K562 (cell line): Measurements from ENCODE around the gene HAND2. TPM values are rescaled to one million over a fixed set of nuclear protein-coding genes. Genes with fewer than 3 reads are reported as not detected.

Source experiments
- ATAC-seq: fragments of 200-7000 bp; cut with Tn5 transposase; 3 replicates; pipeline ENCODE4 v1.9.1; 2020; ENCODE audit warnings: moderate library complexity
- BruUV-seq: library from RNA; stranded (reverse); fragments of 400-500 nt; replicated peaks from 2 replicates; lab custom pipeline; 2021; lab: Mats Ljungman, UMichigan
- CTCF ChIA-PET: fragments of 300-600 bp; formaldehyde crosslinking; extraction: SDS; loops from one replicate; lab custom pipeline; 2021; ENCODE audit warnings: low intra/inter-chr PET ratio; lab: Yijun Ruan, JAX
- POLR2A ChIA-PET: fragments of 300-600, 350-650 bp; sonication (Branson Sonifier 250); formaldehyde crosslinking; extraction: SDS; loops from one replicate; lab custom pipeline; 2021; ENCODE audit warnings: antibody characterized with exemption, inconsistent platforms; lab: Yijun Ruan, JAX
- DNase-seq, 4 experiments: peaks; one replicate each; pipeline versions ENCODE4 v3.0.0 to v3.0.0-alpha.2; 2011 to 2018; ENCODE audit warnings: low spot score in 3 of 4, mixed read lengths in 3 of 4; ENCODE audit errors: extremely low read depth in 1 of 4
- FAIRE-seq: peaks from 2 replicates; lab custom pipeline; 2011; peaks lifted over from hg19 to GRCh38; lab: Jason Lieb, UNC
- H2AFZ ChIP-seq: 2 replicates; pipeline ENCODE4 v1.6.0; 2011; ENCODE audit warnings: low read depth, low read length, control low read depth, inconsistent platforms
- H3K27ac ChIP-seq: fragments of 200-600 bp; 3 replicates; pipeline ENCODE4 v1.8.0; 2011; ENCODE audit warnings: low read depth, mild to moderate bottlenecking, control low read depth, inconsistent platforms, low read length, moderate library complexity, mixed read lengths; ENCODE audit errors: extremely low read depth
- H3K27me3 ChIP-seq, 2 experiments: fragments of 300-600 bp in 1 of 2; 2 replicates in 1 of 2; 3 replicates in 1 of 2; pipeline versions ENCODE4 v1.6.0 to v1.8.0; 2011; ENCODE audit warnings: inconsistent platforms in 2 of 2, low read length in 2 of 2, mild to moderate bottlenecking in 1 of 2, mixed read lengths in 1 of 2, moderate library complexity in 1 of 2; ENCODE audit not compliant: control insufficient read depth in 2 of 2, insufficient read depth in 2 of 2
- H3K36me3 ChIP-seq: fragments of 300-600 bp; 3 replicates; pipeline ENCODE4 v1.8.0; 2011; ENCODE audit warnings: mild to moderate bottlenecking, low read length, inconsistent platforms; ENCODE audit not compliant: control insufficient read depth, insufficient read depth
- H3K4me1 ChIP-seq, 2 experiments: fragments of 200-600 bp in 1 of 2; replicated peaks in 1 of 2; 2 replicates in 1 of 2; 3 replicates in 1 of 2; pipeline versions ENCODE4 v1.5.1 to v1.8.0; 2011; ENCODE audit warnings: inconsistent platforms in 2 of 2, low read length in 2 of 2, mild to moderate bottlenecking in 1 of 2, mixed read lengths in 1 of 2, moderate library complexity in 1 of 2; ENCODE audit not compliant: control insufficient read depth in 2 of 2, insufficient read depth in 2 of 2
- H3K4me2 ChIP-seq: 2 replicates; pipeline ENCODE4 v1.6.1; 2011; ENCODE audit warnings: low read length, control low read depth, inconsistent platforms, mixed read lengths; ENCODE audit not compliant: insufficient read depth
- H3K4me3 ChIP-seq: fragments of 200-600 bp; sonication (generic), shearing (Covaris generic); 2 replicates; pipeline ENCODE4 v1.5.1; 2016; ENCODE audit warnings: control low read depth, inconsistent platforms
- H3K79me2 ChIP-seq: fragments of 200-600 bp; 3 replicates; pipeline ENCODE4 v1.8.0; 2011; ENCODE audit warnings: low read length, inconsistent platforms; ENCODE audit not compliant: control insufficient read depth, insufficient read depth
- H3K9ac ChIP-seq, 2 experiments: 2 replicates each; pipeline versions ENCODE4 v1.6.0 to v1.6.1; 2011; ENCODE audit warnings: low read depth in 2 of 2, low read length in 2 of 2, control low read depth in 1 of 2, inconsistent platforms in 1 of 2, mild to moderate bottlenecking in 1 of 2, mixed read lengths in 1 of 2; ENCODE audit not compliant: insufficient read depth in 1 of 2
- H3K9me1 ChIP-seq: one replicate; pipeline ENCODE4 v1.6.0; 2011; ENCODE audit warnings: inconsistent platforms, mild to moderate bottlenecking, low read length, moderate library complexity; ENCODE audit not compliant: control insufficient read depth, insufficient read depth
- H3K9me3 ChIP-seq: replicated peaks from 2 replicates; pipeline ENCODE4 v1.5.1; 2011; ENCODE audit warnings: low read depth, low read length, inconsistent platforms; ENCODE audit not compliant: control insufficient read depth, insufficient read depth
- H4K20me1 ChIP-seq: replicated peaks from 2 replicates; pipeline ENCODE4 v1.6.1; 2011; ENCODE audit warnings: low read length, inconsistent platforms, mixed read lengths; ENCODE audit not compliant: control insufficient read depth, insufficient read depth
- ETS2 ChIP-seq: IDR thresholded peaks from 2 replicates; pipeline ENCODE4 v1.6.1; 2016; ENCODE audit warnings: borderline replicate concordance, missing genetic modification characterization, mild to moderate bottlenecking, moderate library complexity, missing compliant biosample characterization; ENCODE audit not compliant: poor library complexity, severe bottlenecking
- JUN ChIP-seq, 2 experiments: sonication (generic) in 1 of 2; formaldehyde crosslinking in 1 of 2; IDR thresholded peaks; 2 replicates each; pipeline versions ENCODE4 v1.6.1 to v1.8.0; 2012 to 2022; ENCODE audit warnings: borderline replicate concordance in 2 of 2, mild to moderate bottlenecking in 2 of 2, improper control_type of control experiment in 1 of 2, low read depth in 1 of 2, low read length in 1 of 2, missing genetic modification reagents in 1 of 2
- MCM5 ChIP-seq: fragments of 450-650 bp; IDR thresholded peaks from 2 replicates; pipeline ENCODE4 v1.6.1; 2016; ENCODE audit warnings: low read depth
- PURB ChIP-seq: sonication (generic); formaldehyde crosslinking; IDR thresholded peaks from 2 replicates; pipeline ENCODE4 v1.9.0; 2021; ENCODE audit warnings: low read depth, mild to moderate bottlenecking, missing genetic modification reagents
- SIN3A ChIP-seq, 2 experiments: fragments of 150-350 bp in 1 of 2; IDR thresholded peaks; 2 replicates each; pipeline ENCODE4 v1.6.1; 2011 to 2016; ENCODE audit warnings: borderline replicate concordance in 2 of 2, low read depth in 2 of 2, low read length in 2 of 2, mild to moderate bottlenecking in 2 of 2, moderate library complexity in 2 of 2; ENCODE audit not compliant: control insufficient read depth in 1 of 2
- THRAP3 ChIP-seq: fragments of 450-650 bp; IDR thresholded peaks from 2 replicates; pipeline ENCODE4 v1.6.1; 2016; ENCODE audit warnings: mild to moderate bottlenecking, inconsistent platforms, borderline replicate concordance
- ZNF561 ChIP-seq: fragments of 450-650 bp; formaldehyde crosslinking; conservative IDR thresholded peaks from 2 replicates; pipeline ENCODE4 v1.4.0; 2020; ENCODE audit warnings: mild to moderate bottlenecking, moderate library complexity
- WGBS: fragments of 100-300 bp; shearing (Covaris generic); methylation state at CpG from one replicate; pipeline ENCODE4 v1.1.6; 2016; ENCODE audit warnings: low coverage, mixed read lengths; ENCODE audit not compliant: insufficient coverage; ENCODE audit errors: missing lambda C conversion rate; 5-methylcytosine and 5-hydroxymethylcytosine counted together
- in situ Hi-C: fragments of 300-500 bp; cut with MboI; formaldehyde crosslinking; loops from 4 replicates; pipeline ENCODE4 v1.15.0; 2018; ENCODE audit warnings: inconsistent platforms, mixed read lengths
- intact Hi-C: fragments of 100-400 bp; cut with micrococcal nuclease; formaldehyde crosslinking; loops from 2 replicates; pipeline ENCODE4 v1.14.2; 2022
- polyA plus RNA-seq, 8 experiments: library from polyadenylated mRNA; depleted of rRNA in 4 of 8; stranded (reverse) in 5 of 8; unstranded in 3 of 8; fragments of >200 nt; fragmentation: Nextera tagmentation in 2 of 8; fragmentation: Illumina TruSeq in 1 of 8; extraction: Ambion mirVana in 2 of 8; extraction: Trizol in 1 of 8; gene quantifications; 2 replicates each; pipeline versions ENCODE4 v1.2.1 to v1.2.3, GENCODE V29; 2011 to 2014; ENCODE audit warnings: inconsistent platforms in 1 of 8, missing spikeins in 1 of 8
- total RNA-seq, 7 experiments: library from RNA; depleted of rRNA in 6 of 7; stranded (reverse); fragments of >200 nt in 6 of 7; fragmentation: Illumina TruSeq in 2 of 7; extraction: Trizol in 2 of 7; gene quantifications; 2 replicates each; pipeline versions ENCODE4 v1.2.1 to v1.2.3, GENCODE V29; 2011 to 2021; ENCODE audit warnings: low replicate concordance in 1 of 7
- TF ChIP-seq, protein P1 (sequence below): fragments of 450-650 bp; IDR thresholded peaks from 2 replicates; pipeline ENCODE4 v1.7.0; 2016; ENCODE audit warnings: borderline replicate concordance
- TF ChIP-seq, protein P2 (sequence below): fragments of 450-650 bp; formaldehyde crosslinking; IDR thresholded peaks from 2 replicates; pipeline ENCODE4 v1.4.0; 2020; ENCODE audit warnings: mild to moderate bottlenecking
- TF ChIP-seq, protein P3 (sequence below), 2 experiments: fragments of 450-650 bp; IDR thresholded peaks; 2 replicates each; pipeline ENCODE4 v1.6.1; 2018; ENCODE audit warnings: mild to moderate bottlenecking in 2 of 2, low read depth in 1 of 2; ENCODE audit not compliant: partially characterized antibody in 2 of 2
- TF ChIP-seq, protein P4 (sequence below): fragments of 250-450 bp; sonication (Bioruptor Pico); IDR thresholded peaks from 2 replicates; pipeline ENCODE4 v1.8.0; 2022; ENCODE audit warnings: inconsistent platforms

The HAND2 gene
- total and polyA plus RNA-seq, 9 of the 15 experiments (the other 6 are each of a cell fraction or from before 2014, with no cell fraction given) = 1.7 to 12.8 (median 4.9) TPM

DNA sequence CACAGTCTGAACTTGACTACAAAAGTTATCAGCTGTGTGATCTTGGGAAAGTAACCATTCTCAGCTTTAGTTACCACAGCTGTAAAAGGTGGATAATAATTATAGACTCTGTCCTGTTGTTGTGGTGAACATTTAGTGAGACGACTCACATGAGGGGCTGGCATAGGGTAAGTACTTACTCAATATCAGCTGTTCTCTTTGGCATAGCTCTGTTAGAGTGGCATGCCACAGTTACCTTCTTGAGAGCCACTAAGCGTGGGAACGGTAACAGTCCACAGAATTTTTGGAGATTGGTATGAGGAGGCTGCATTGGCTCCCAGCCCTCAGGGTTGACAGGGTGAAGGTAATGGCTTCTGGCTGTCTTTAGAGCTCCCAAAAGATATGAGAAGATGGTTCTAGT is 13.2 kb upstream of the HAND2 start:
- H3K9ac ChIP-seq = no peak overlapping the region
- no peak overlapping the region; the same call in 1 of the 2 replicates for H2AFZ ChIP-seq
- no peaks in the 10 kb centered on the region for H3K36me3 ChIP-seq
- FAIRE-seq (no peak), DNase-seq (no peak), ATAC-seq (no peak)
- H3K4me2 ChIP-seq = no peak overlapping the region
- H3K27me3 ChIP-seq = peaks cover 0 to 3% of the 10 kb centered on the region in 2 experiments; a peak in 2 of 5 replicates
- ChIA-PET POLR2A (interaction anchor here (0.6 kb wide), 1 partner anchor 16 kb away, joined by 3 read pairs; no protein-coding TSS in a partner anchor), CTCF (interaction anchor here (0.6 kb wide), 1 partner anchor 532 kb away, joined by 3 read pairs; no protein-coding TSS in a partner anchor)
- in situ Hi-C loops = no loop called here
- H3K9me1 ChIP-seq = no peaks in the 10 kb centered on the region
- 57% methylated on average over 3 of the region's 3 CpGs for WGBS
- no peak overlapping the region for H3K4me3 ChIP-seq
- no peaks in the 10 kb centered on the region for H4K20me1 ChIP-seq
- H3K27ac ChIP-seq = no peak overlapping the region
- BruUV-seq = no TSS peak
- H3K9me3 ChIP-seq = no peaks in the 10 kb centered on the region
- no peaks in the 10 kb centered on the region for H3K79me2 ChIP-seq
- TF ChIP-seq, protein P1, sequence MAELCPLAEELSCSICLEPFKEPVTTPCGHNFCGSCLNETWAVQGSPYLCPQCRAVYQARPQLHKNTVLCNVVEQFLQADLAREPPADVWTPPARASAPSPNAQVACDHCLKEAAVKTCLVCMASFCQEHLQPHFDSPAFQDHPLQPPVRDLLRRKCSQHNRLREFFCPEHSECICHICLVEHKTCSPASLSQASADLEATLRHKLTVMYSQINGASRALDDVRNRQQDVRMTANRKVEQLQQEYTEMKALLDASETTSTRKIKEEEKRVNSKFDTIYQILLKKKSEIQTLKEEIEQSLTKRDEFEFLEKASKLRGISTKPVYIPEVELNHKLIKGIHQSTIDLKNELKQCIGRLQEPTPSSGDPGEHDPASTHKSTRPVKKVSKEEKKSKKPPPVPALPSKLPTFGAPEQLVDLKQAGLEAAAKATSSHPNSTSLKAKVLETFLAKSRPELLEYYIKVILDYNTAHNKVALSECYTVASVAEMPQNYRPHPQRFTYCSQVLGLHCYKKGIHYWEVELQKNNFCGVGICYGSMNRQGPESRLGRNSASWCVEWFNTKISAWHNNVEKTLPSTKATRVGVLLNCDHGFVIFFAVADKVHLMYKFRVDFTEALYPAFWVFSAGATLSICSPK = no peak
- TF ChIP-seq MCM5 (no peak), SIN3A (IDR thresholded peaks at IDR 0.05; ENCODE audit: borderline replicate concordance in 2 of 2, control insufficient read depth in 1 of 2, low read depth in 2 of 2, low read length in 2 of 2) (no peak), THRAP3 (no peak), ETS2 (tag) (no peak), PURB (CRISPR knock-in tag) (no peak), JUN (IDR thresholded peaks at IDR 0.05; ENCODE audit: borderline replicate concordance, low read depth, low read length) (no peak), JUN (CRISPR knock-in tag; IDR thresholded peaks at IDR 0.05; ENCODE audit: borderline replicate concordance) (no peak), ZNF561 (CRISPR knock-in tag) (no peak)
- TF ChIP-seq, protein P2, sequence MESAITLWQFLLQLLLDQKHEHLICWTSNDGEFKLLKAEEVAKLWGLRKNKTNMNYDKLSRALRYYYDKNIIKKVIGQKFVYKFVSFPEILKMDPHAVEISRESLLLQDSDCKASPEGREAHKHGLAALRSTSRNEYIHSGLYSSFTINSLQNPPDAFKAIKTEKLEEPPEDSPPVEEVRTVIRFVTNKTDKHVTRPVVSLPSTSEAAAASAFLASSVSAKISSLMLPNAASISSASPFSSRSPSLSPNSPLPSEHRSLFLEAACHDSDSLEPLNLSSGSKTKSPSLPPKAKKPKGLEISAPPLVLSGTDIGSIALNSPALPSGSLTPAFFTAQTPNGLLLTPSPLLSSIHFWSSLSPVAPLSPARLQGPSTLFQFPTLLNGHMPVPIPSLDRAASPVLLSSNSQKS (CRISPR knock-in tag) = no peak
- TF ChIP-seq, protein P3, sequence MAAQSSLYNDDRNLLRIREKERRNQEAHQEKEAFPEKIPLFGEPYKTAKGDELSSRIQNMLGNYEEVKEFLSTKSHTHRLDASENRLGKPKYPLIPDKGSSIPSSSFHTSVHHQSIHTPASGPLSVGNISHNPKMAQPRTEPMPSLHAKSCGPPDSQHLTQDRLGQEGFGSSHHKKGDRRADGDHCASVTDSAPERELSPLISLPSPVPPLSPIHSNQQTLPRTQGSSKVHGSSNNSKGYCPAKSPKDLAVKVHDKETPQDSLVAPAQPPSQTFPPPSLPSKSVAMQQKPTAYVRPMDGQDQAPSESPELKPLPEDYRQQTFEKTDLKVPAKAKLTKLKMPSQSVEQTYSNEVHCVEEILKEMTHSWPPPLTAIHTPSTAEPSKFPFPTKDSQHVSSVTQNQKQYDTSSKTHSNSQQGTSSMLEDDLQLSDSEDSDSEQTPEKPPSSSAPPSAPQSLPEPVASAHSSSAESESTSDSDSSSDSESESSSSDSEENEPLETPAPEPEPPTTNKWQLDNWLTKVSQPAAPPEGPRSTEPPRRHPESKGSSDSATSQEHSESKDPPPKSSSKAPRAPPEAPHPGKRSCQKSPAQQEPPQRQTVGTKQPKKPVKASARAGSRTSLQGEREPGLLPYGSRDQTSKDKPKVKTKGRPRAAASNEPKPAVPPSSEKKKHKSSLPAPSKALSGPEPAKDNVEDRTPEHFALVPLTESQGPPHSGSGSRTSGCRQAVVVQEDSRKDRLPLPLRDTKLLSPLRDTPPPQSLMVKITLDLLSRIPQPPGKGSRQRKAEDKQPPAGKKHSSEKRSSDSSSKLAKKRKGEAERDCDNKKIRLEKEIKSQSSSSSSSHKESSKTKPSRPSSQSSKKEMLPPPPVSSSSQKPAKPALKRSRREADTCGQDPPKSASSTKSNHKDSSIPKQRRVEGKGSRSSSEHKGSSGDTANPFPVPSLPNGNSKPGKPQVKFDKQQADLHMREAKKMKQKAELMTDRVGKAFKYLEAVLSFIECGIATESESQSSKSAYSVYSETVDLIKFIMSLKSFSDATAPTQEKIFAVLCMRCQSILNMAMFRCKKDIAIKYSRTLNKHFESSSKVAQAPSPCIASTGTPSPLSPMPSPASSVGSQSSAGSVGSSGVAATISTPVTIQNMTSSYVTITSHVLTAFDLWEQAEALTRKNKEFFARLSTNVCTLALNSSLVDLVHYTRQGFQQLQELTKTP (IDR thresholded peaks at IDR 0.05; ENCODE audit: low read depth in 1 of 2, partially characterized antibody in 2 of 2) = no peak
- TF ChIP-seq, protein P4, sequence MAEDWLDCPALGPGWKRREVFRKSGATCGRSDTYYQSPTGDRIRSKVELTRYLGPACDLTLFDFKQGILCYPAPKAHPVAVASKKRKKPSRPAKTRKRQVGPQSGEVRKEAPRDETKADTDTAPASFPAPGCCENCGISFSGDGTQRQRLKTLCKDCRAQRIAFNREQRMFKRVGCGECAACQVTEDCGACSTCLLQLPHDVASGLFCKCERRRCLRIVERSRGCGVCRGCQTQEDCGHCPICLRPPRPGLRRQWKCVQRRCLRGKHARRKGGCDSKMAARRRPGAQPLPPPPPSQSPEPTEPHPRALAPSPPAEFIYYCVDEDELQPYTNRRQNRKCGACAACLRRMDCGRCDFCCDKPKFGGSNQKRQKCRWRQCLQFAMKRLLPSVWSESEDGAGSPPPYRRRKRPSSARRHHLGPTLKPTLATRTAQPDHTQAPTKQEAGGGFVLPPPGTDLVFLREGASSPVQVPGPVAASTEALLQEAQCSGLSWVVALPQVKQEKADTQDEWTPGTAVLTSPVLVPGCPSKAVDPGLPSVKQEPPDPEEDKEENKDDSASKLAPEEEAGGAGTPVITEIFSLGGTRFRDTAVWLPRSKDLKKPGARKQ = no peak
- TF ChIP-seq, all 486 proteins: peak for 0
- peaks cover 6 to 7% of the 10 kb centered on the region in 2 experiments; a peak in 3 of 5 replicates for H3K4me1 ChIP-seq
- intact Hi-C loops = no loop called here
